Glutamatergic neuron (in vitro differentiated cells): ENCODE measurements around the gene HTR1D. TPM values are rescaled to one million over a fixed set of nuclear protein-coding genes. Genes with fewer than 3 reads are reported as not detected.
"Not testable (repeated sequence)": the region's sequence is repeated elsewhere in the genome, so short reads cannot be mapped to it uniquely, and the experiment has no call there.

ENCODE experiments used
- DNase-seq: peaks from one replicate; pipeline ENCODE4 v3.0.0; 2022
- H3K27ac Mint-ChIP-seq: one replicate; pipeline ENCODE4 v1.8.0; 2020; ENCODE audit warnings: mild to moderate bottlenecking, mixed read lengths, inconsistent platforms; ENCODE audit not compliant: unreplicated experiment
- H3K27me3 Mint-ChIP-seq: one replicate; pipeline ENCODE4 v1.8.0; 2020; ENCODE audit warnings: mild to moderate bottlenecking, moderate library complexity, mixed read lengths, inconsistent platforms; ENCODE audit not compliant: unreplicated experiment
- H3K36me3 Mint-ChIP-seq: one replicate; pipeline ENCODE4 v1.8.0; 2020; ENCODE audit warnings: mild to moderate bottlenecking, mixed read lengths, inconsistent platforms; ENCODE audit not compliant: unreplicated experiment
- H3K4me1 Mint-ChIP-seq: one replicate; pipeline ENCODE4 v1.8.0; 2020; ENCODE audit warnings: mild to moderate bottlenecking, low read depth, mixed read lengths, inconsistent platforms; ENCODE audit not compliant: unreplicated experiment
- H3K4me3 Mint-ChIP-seq: one replicate; pipeline ENCODE4 v1.8.0; 2020; ENCODE audit warnings: mild to moderate bottlenecking, mixed read lengths, inconsistent platforms; ENCODE audit not compliant: unreplicated experiment
- H3K9me3 Mint-ChIP-seq: one replicate; pipeline ENCODE4 v1.8.0; 2020; ENCODE audit warnings: mild to moderate bottlenecking, moderate library complexity, mixed read lengths, inconsistent platforms; ENCODE audit not compliant: unreplicated experiment
- total RNA-seq: library from RNA; stranded (reverse); fragmentation: NEBNext Ultra II Directional; extraction: Animal tissue kit (Norgen Biotek cat#: 25700); gene quantifications from one replicate; pipeline ENCODE4 v1.2.1, GENCODE V29; 2021; ENCODE audit not compliant: unreplicated experiment
- TF ChIP-seq, protein P1 (sequence below): fragments of 200-600 bp; sonication (generic); IDR thresholded peaks from one replicate; pipeline ENCODE4 v1.5.0; 2021; ENCODE audit not compliant: partially characterized antibody, unreplicated experiment

HTR1D gene
- total RNA-seq, 1 donor from 2014 or later = 0.20 TPM

DNA sequence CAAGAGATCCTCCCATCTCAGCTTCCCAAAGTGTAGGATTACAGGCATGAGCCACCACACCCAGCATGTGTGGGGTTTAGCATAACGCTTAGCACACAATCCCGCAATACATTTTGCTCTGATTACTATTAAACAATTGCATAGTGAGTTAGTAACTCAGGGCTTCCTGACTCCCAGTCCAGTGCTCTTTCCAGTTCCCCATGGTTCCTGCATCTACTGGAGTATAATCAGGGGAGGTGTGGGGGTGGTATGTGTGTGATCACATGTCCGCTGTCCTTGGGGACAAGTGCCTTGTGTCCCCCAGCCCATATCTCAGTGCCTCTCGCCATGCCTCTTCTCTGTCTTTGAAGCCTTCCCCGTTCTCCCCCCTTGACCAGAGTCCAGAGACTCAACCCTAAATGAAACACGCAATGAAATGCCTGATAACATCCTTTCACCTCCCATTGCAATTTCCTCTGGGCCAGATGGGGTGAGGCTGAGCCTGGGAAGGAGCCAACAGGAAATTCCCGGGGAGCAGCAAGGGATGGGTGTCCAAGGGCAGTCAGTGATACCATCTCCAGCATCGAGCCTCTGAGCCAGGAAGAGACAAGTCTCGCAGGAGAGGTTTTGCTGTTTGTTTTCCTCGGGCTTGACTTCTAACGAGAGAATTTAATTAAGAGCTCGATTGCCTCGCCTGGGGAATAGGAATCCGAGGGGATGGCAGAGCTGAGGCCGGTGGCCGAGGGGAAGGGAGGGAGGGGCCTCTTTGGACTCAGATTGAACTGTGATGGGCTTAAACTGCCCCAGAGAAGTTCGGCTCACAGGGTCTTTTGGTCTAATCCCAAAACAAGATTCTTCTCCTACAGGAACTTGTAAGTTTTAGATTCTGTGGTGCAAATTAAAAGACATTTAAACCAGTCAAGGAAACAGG lies 7.7 kb upstream of the HTR1D start:
- H3K4me3 Mint-ChIP-seq = peak overlapping the region; percentile 26
- DNase-seq = peak; percentile 54

DNA sequence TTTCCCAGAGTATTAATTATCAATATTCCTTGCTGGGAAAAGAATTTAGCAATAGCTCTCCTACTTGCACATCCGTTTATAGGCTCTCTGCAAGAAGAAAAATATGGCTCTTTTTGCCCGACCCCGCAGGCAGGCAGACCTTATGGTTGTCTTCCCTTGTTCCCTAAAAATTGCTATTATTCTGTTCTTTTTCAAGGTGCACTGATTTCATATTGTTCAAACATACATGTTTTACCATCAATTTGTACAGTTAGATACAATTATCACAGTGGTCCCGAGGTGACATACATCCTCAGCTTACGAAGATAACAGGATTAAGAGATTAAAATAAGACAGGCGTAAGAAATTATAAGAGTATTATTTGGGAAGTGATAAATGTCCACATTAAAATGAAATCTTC lies 6.7 kb upstream of the HTR1D start:
- H3K9me3 Mint-ChIP-seq, DNase-seq, H3K36me3 Mint-ChIP-seq, H3K27ac Mint-ChIP-seq, H3K4me1 Mint-ChIP-seq, H3K27me3 Mint-ChIP-seq, H3K4me3 Mint-ChIP-seq: not testable (repeated sequence)

More for the DNA sequence above, 7.7 kb upstream of the HTR1D start:
- H3K27ac Mint-ChIP-seq = no peak overlapping the region
- peaks cover 5% of the 10 kb centered on the region for H3K36me3 Mint-ChIP-seq
- H3K9me3 Mint-ChIP-seq = peaks cover 1% of the 10 kb centered on the region
- no peaks in the 10 kb centered on the region for H3K27me3 Mint-ChIP-seq
- TF ChIP-seq, protein P1, sequence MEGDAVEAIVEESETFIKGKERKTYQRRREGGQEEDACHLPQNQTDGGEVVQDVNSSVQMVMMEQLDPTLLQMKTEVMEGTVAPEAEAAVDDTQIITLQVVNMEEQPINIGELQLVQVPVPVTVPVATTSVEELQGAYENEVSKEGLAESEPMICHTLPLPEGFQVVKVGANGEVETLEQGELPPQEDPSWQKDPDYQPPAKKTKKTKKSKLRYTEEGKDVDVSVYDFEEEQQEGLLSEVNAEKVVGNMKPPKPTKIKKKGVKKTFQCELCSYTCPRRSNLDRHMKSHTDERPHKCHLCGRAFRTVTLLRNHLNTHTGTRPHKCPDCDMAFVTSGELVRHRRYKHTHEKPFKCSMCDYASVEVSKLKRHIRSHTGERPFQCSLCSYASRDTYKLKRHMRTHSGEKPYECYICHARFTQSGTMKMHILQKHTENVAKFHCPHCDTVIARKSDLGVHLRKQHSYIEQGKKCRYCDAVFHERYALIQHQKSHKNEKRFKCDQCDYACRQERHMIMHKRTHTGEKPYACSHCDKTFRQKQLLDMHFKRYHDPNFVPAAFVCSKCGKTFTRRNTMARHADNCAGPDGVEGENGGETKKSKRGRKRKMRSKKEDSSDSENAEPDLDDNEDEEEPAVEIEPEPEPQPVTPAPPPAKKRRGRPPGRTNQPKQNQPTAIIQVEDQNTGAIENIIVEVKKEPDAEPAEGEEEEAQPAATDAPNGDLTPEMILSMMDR = no peak
- peaks cover 3% of the 10 kb centered on the region for H3K4me1 Mint-ChIP-seq

DNA sequence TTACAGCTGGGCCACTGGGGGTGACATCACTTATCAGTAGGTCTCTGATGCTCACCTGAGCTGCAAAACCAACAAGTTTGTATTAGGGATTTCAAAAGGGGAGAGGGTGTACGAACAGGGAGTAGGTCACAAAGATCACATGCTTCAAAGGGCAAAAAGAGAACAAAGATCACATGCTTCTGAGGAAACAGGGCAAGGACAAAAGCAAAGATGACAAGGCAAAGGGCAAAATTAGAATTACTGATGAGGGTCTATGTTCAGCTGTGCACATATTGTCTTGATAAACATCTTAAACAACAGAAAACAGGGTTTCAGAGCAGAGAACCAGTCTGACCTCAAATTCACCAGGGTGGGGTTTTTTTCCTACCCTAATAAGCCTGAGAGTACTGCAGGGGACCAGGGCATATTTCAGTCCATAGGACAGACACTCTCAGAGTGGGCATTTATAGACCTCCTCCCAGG lies 6.2 kb upstream of the HTR1D start:
- not testable (repeated sequence) for H3K36me3 Mint-ChIP-seq, H3K9me3 Mint-ChIP-seq, DNase-seq, H3K27ac Mint-ChIP-seq, H3K4me3 Mint-ChIP-seq, H3K27me3 Mint-ChIP-seq
- H3K4me1 Mint-ChIP-seq = peaks cover 12% of the 10 kb centered on the region

DNA sequence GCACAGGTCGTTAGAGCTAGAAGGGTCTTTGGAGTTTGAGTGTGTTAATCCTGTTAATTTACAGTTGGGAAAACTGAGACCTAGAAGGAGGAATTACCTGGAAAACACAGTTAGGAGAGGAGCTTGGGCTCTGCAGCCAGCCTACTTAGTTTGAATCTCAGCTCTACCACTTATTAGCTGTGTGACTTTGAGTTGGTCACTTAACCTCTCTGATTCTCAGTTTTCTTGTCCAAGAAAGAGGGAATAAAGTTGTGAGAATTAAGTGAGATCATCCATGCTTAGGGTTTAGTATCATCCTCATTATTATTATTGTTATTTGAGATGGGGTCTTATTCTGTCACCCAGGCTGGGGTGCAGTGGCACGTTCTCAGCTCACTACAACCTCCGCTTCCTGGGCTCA lies 5.4 kb upstream of the HTR1D start:
- Mint-ChIP-seq H3K27me3 (peaks cover 8% of the 10 kb centered on the region), H3K9me3 (peaks cover 8% of the 10 kb centered on the region), H3K4me3 (no peak overlapping the region), H3K36me3 (peaks cover 5% of the 10 kb centered on the region), H3K27ac (no peak overlapping the region), H3K4me1 (peaks cover 12% of the 10 kb centered on the region)
- no peak for DNase-seq
- TF ChIP-seq, protein P1 = no peak

DNA sequence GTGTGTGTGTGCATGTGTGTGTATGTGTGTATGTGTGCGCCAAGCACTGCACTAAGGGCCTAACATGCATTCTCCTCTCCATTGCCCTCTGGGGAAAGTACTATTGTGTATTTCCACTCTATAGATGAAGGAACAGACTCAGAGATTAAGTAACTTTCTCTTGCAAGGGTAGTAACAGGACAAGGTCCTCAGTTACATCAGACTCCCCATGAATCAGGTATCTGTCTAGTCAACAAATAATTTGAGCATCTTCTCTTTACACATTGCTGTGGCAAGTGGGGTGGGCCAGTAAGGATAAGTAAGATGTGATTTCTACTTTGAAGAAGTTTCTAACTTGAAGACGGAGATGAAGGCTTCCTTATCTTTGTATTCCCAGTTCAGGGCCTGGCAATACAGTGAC lies 5.0 kb upstream of the HTR1D start:
- H3K27ac Mint-ChIP-seq = no peak overlapping the region
- TF ChIP-seq, protein P1 = no peak
- no peak overlapping the region for H3K4me3 Mint-ChIP-seq
- no peak for DNase-seq
- H3K4me1 Mint-ChIP-seq = peaks cover 12% of the 10 kb centered on the region
- peaks cover 5% of the 10 kb centered on the region for H3K36me3 Mint-ChIP-seq
- peaks cover 8% of the 10 kb centered on the region for H3K9me3 Mint-ChIP-seq
- peaks cover 8% of the 10 kb centered on the region for H3K27me3 Mint-ChIP-seq

DNA sequence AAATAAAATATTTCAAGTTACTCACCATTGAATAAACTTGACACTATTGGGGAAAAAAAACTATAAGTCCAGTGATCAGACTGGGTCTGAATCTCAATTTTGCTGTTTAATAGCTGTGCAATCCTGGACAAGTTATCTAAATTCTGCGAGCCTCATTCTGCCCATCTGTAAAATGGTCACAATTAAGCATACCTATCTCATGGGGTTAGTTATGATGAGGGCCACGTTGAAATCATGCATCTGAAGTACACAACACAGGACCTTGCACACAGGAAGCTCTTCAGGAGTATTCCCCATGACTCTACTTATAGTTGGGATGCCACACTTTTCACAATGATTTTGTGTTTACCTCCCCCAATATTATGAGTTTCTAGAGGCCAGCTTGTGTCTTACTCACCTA lies 3.8 kb upstream of the HTR1D start:
- Mint-ChIP-seq H3K27ac (no peak overlapping the region), H3K36me3 (peaks cover 5% of the 10 kb centered on the region), H3K27me3 (peaks cover 8% of the 10 kb centered on the region), H3K4me1 (peaks cover 12% of the 10 kb centered on the region), H3K9me3 (peaks cover 6% of the 10 kb centered on the region), H3K4me3 (no peak overlapping the region)
- DNase-seq = no peak
- TF ChIP-seq, protein P1 = no peak
